ENCODE results near the gene VRTN.

VRTN gene

DNA sequence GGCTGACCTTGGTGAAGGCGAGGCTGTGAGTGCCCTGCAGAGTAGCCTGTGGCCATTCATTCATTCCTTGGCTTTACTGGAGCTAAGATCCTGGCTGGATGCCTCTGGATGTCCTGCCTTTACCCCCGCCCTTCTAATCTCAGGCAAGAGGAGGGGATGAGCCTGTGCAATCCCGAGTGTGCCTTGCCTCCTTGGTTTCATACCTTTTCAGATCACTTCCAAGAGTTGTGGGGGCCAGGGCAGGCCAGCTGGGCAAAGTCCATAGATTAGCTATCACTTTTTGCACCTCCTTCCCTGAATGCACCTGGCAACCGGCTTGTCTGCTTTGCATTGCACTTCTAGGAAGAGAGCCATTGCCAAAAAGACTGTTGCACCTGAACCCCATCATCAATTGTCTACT is 1.5 kb downstream of the VRTN start:
- no peak for TF ChIP-seq CTCF (IDR thresholded peaks at IDR 0.05; ENCODE audit: insufficient read depth, low read depth, low read length, missing control alignments)
- no peak for DNase-seq (ENCODE audit: low read depth)
- no peak overlapping the region for H3K4me3 ChIP-seq (ENCODE audit: low read depth, low read length)

- no peak for TF ChIP-seq CTCF (IDR thresholded peaks at IDR 0.05; ENCODE audit: insufficient read depth, low read depth, low read length, missing control alignments)
- no peak overlapping the region for H3K4me3 ChIP-seq (ENCODE audit: low read depth, low read length)
- no peak for DNase-seq (ENCODE audit: low read depth)
Measured at GRCh38 chr14:74350211-74350927, 2.1 kb downstream of the VRTN start.

GRCh38 chr14:74350928-74351323 is 2.7 kb downstream of the VRTN start:
- no peak for DNase-seq (ENCODE audit: low read depth)
- H3K4me3 ChIP-seq (ENCODE audit: low read depth, low read length) = no peak overlapping the region
- no peak for TF ChIP-seq CTCF (IDR thresholded peaks at IDR 0.05; ENCODE audit: insufficient read depth, low read depth, low read length, missing control alignments)

- no peak for TF ChIP-seq CTCF (IDR thresholded peaks at IDR 0.05; ENCODE audit: insufficient read depth, low read depth, low read length, missing control alignments)
- H3K4me3 ChIP-seq (ENCODE audit: low read depth, low read length) = no peak overlapping the region
- DNase-seq (ENCODE audit: low read depth) = no peak
Measured at GRCh38 chr14:74356892-74357575, 8.8 kb downstream of the VRTN start.

- DNase-seq (ENCODE audit: low read depth) = no peak
- no peak for TF ChIP-seq CTCF (IDR thresholded peaks at IDR 0.05; ENCODE audit: insufficient read depth, low read depth, low read length, missing control alignments)
Measured at GRCh38 chr14:74357585-74357984, 9.3 kb downstream of the VRTN start.

DNA sequence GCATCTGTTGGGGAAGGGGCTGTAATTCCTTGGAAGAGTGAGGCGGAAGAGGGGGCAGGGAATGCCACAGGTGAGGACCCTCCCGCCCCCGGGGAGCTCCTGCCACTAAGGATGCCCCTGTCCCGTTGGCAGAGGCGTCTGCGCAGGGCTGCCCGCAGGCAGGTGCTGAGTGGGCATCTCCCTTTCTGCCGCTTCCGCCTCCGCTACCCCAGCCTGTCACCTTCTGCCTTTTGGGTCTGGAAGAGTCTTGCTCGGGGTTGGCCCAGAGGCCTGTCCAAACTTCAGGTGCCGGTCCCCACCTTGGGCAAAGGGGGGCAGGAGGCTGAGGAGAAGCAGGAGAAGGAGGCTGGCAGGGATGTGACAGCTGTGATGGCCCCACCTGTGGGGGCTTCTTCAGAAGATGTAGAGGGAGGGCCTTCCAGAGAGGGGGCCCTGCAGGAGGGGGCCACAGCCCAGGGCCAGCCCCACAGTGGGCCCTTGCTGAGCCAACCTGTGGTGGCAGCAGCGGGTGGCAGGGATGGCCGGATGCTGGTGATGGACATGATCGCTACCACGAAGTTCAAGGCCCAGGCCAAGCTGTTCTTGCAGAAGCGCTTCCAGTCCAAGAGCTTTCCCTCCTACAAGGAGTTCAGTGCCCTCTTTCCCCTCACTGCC is 10.0 kb downstream of the VRTN start:
- TF ChIP-seq CTCF (IDR thresholded peaks at IDR 0.05; ENCODE audit: insufficient read depth, low read depth, low read length, missing control alignments) = no peak
- no peak overlapping the region for H3K4me3 ChIP-seq (ENCODE audit: low read depth, low read length)
- DNase-seq (ENCODE audit: low read depth) = no peak

More at GRCh38 chr14:74357585-74357984, 9.3 kb downstream of the VRTN start:
- no peak overlapping the region for H3K4me3 ChIP-seq (ENCODE audit: low read depth, low read length)

Measured in GM12865 (cell line).